NCI-H226 (cell line): ENCODE results near the gene GRK1.
A peak's percentile ranks its signal among the peaks of the same experiment; 100 is the strongest.

Experiments used
- DNase-seq: peaks from one replicate; pipeline ENCODE4 v3.0.0-alpha.2; 2015

GRK1 gene

GRCh38 chr13:113731192-113732175 lies 64.5 kb downstream of the GRK1 start:
- DNase-seq = no peak

- DNase-seq = no peak
Observed at GRCh38 chr13:113732176-113732960, 65.3 kb downstream of the GRK1 start.

DNA sequence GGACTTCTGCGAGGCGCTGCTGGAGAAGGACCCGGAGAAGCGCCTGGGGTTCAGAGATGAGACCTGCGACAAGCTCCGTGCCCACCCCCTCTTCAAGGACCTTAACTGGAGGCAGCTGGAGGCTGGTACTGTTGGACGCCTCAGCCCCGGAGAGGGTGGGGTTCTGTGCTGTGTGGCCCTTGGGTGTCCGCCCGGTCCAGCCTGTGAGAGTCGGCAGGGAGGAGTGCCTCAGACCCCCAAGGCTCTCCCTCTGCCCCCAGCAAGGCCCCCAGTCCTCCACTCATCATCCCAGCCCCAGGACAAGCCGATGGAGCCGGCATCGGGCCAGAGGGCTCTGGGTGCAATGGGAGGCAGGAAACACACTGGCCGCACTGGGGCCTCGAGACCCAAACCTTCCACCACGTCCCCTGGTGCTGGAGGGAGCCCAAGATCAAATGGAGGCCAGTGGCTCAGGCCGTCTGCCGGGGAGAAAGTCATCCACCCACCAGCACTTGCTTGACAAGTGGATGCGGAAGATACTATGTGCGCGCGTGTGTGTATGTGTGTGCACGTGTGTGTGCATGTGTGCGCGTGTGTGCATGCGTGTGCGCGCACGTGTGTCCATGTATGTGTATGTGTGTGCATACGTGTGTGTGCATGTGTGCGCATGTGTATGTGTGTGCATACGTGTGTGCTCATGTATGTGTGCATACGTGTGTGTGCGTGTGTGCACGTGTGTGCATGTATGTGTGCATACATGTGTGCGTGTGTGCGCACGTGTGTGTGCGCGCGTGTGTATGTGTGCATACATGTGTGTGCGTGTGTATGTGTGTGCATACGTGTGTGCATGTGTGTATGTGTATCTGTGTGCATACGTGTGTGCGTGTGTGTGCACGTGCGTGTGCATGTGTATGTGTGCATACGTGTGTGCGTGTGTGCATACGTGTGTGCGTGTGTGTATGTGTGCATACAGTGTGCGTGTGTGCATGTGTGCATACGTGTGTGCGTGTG lies 66.2 kb downstream of the GRK1 start:
- DNase-seq = no peak

- DNase-seq = no peak
Observed at GRCh38 chr13:113734099-113734825, 67.2 kb downstream of the GRK1 start.

DNA sequence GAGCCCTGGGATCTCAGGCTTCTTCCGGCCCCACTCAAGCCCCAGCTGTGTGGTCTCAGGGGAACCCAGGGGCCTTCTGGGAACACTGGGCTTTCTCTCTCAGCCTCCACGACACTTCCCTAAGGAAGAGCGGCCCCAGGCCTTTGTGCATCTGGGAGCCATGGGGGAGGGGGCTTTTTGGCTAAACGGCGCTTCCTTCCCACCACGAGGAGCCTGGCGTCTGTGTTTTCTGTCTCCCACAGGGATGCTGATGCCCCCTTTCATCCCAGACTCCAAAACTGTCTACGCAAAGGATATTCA lies 67.8 kb downstream of the GRK1 start:
- DNase-seq = no peak

- DNase-seq = no peak
Observed at GRCh38 chr13:113735194-113735593, 68.2 kb downstream of the GRK1 start.

- no peak for DNase-seq
Observed at GRCh38 chr13:113735750-113736149, 68.7 kb downstream of the GRK1 start.

- DNase-seq = no peak
Observed at GRCh38 chr13:113736258-113736731, 69.3 kb downstream of the GRK1 start.

- DNase-seq = no peak
Observed at GRCh38 chr13:113737803-113738202, 70.8 kb downstream of the GRK1 start.

DNA sequence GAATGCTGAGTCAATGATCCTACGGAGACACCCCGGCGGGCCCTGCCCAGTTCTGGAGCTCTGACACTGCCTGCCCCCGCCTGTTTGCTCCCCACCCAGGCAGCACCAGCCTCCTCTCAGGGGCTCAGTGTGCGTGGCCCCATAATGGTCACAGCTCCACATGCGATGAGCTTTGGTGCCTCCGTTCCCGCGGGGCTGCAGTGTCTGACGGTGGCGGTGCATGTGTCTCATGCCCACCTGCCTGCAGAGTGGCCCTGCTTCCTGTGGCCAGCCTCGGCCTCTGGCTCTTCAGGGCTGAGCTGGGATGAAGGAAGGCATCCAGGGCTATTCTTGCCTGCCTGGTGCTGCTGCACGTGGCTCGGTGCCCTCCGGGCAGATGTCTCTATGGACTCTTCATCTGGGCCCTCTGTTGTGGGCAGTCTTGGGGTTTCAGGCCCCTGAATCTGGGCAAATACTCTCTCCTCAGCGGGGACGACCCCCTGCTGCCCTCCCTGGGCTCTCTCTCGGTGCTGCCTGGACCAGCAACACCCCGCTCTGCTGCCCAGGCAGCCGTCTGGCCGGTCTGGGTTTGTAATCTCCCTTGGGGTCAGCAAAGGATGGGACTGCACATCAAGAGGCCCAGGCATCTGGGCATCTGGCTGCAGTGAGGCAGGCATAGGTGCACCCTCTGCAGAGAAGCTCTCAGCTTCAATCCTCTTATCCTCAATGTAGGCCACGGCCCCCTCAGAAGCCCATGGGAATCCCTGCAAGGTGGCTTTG lies 72.7 kb downstream of the GRK1 start:
- DNase-seq = no peak

- no peak for DNase-seq
Observed at GRCh38 chr13:113740286-113740556, 73.2 kb downstream of the GRK1 start.

GRCh38 chr13:113740661-113741060 lies 73.6 kb downstream of the GRK1 start:
- DNase-seq = no peak

- DNase-seq = no peak
Observed at GRCh38 chr13:113741191-113741668, 74.2 kb downstream of the GRK1 start.

DNA sequence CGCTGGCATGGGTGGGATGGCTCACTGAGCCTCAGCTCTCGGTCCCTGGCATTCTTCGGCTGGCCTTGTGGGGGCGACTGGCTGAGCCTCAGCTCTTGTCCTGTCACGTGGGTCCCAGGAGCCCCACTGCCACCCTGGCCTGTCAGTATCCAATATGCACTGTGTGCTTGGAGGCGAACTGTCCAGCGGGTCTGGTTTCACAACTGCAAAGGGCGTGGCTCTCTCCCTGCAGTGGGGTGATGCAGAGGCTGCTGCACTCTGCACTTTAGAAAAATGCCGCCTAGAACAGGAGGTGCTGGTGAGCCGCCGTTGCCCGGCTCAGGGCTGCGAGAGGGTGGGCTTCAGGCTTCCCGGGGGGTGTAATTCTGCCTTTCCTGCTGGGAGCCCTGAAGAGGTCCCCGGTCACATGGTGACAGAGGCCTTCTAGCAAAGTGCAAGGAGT lies 75.0 kb downstream of the GRK1 start:
- peak; percentile 75 for DNase-seq

- DNase-seq = no peak
Observed at GRCh38 chr13:113742445-113743120, 75.6 kb downstream of the GRK1 start.

GRCh38 chr13:113743366-113744195 lies 76.6 kb downstream of the GRK1 start:
- no peak for DNase-seq

DNA sequence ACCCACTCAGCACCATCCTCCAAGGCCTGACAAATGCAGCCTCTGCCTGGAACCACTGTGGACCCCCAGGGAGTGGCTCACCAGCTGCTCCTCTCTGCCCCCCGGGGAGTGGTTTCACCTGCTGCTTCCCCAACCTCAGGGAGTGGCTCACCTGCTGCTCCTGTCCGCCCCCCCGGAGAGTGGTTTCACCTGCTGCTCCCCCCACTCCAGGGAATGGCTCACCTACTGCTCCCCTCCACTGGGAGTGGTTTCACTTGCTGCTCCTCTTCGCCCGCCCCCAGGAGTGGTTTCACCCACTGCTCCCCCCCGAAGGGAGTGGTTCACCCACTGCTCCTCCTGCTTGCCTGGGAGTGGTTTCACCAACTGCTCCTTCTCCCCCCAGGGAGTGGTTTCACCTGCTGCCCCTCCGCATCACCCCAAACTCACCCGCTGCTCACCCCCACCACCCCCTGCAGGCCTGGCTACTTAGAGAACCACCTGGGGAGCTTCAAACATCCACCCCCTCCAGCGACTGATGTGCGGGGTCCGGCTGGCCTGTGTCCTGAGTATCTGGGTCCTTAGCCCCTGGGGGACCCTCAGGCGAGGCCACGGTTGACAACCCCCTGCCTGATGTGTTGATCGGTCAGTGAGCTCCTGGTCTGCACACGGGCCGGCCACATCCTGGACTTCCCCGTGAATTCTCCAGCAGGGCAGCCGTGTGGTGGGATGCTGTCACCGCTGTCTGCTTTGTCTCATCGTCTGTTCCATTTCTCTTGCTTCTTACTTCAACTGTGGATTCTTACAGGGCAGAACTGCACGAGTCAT lies 77.4 kb downstream of the GRK1 start:
- no peak for DNase-seq

GRCh38 chr13:113745059-113745458 lies 78.0 kb downstream of the GRK1 start:
- DNase-seq = no peak
